SK-N-SH treated with all-trans-retinoic acid at 6 μM for 48 hours (cell line): ENCODE data around the gene CPLX4.

Experiments
- ARNTL ChIP-seq: fragments of 450-650 bp; formaldehyde crosslinking; IDR thresholded peaks from 2 replicates; pipeline ENCODE4 v1.5.0; 2020; ENCODE audit warnings: low read depth, mild to moderate bottlenecking, moderate library complexity, borderline replicate concordance
- CSDC2 ChIP-seq: fragments of 250-450 bp; sonication (Bioruptor Pico); IDR thresholded peaks from 2 replicates; pipeline ENCODE4 v1.5.0; 2020; ENCODE audit warnings: mild to moderate bottlenecking, moderate library complexity
- ESRRG ChIP-seq: fragments of 250-450 bp; sonication (Bioruptor Pico); IDR thresholded peaks from 2 replicates; pipeline ENCODE4 v1.6.1; 2021; ENCODE audit warnings: mild to moderate bottlenecking
- ISL1 ChIP-seq: fragments of 250-450 bp; sonication (Bioruptor Pico); IDR thresholded peaks from 2 replicates; pipeline ENCODE4 v2.1.2; 2022; ENCODE audit warnings: mild to moderate bottlenecking, moderate library complexity
- OSR1 ChIP-seq: fragments of 250-450 bp; sonication (Bioruptor Pico); IDR thresholded peaks from 2 replicates; pipeline ENCODE4 v1.8.0; 2022; ENCODE audit warnings: moderate library complexity, mild to moderate bottlenecking, inconsistent platforms
- RARB ChIP-seq: fragments of 250-450 bp; sonication (Bioruptor Pico); IDR thresholded peaks from 2 replicates; pipeline ENCODE4 v1.8.0; 2021; ENCODE audit warnings: mild to moderate bottlenecking, moderate library complexity
- TOX ChIP-seq: fragments of 250-450 bp; sonication (Bioruptor Pico); IDR thresholded peaks from 2 replicates; pipeline ENCODE4 v1.8.0; 2021; ENCODE audit warnings: mild to moderate bottlenecking, moderate library complexity, borderline replicate concordance
- ZFP3 ChIP-seq: fragments of 250-450 bp; sonication (Bioruptor Pico); IDR thresholded peaks from 2 replicates; pipeline ENCODE4 v1.5.0; 2020; ENCODE audit warnings: mild to moderate bottlenecking, moderate library complexity
- ZNF70 ChIP-seq: fragments of 450-650 bp; formaldehyde crosslinking; IDR thresholded peaks from 2 replicates; pipeline ENCODE4 v1.5.0; 2020; ENCODE audit warnings: mild to moderate bottlenecking, moderate library complexity
- ZNF8 ChIP-seq: fragments of 450-650 bp; formaldehyde crosslinking; IDR thresholded peaks from 2 replicates; pipeline ENCODE4 v1.5.0; 2020; ENCODE audit warnings: mild to moderate bottlenecking, moderate library complexity
- TF ChIP-seq, protein P1 (sequence below): fragments of 250-450 bp; sonication (Bioruptor Pico); IDR thresholded peaks from 2 replicates; pipeline ENCODE4 v1.5.1; 2020; ENCODE audit warnings: low read depth, mild to moderate bottlenecking, moderate library complexity
- TF ChIP-seq, protein P2 (sequence below): fragments of 250-450 bp; sonication (Bioruptor Pico); IDR thresholded peaks from 2 replicates; pipeline ENCODE4 v1.5.1; 2021; ENCODE audit warnings: mild to moderate bottlenecking, moderate library complexity
- TF ChIP-seq, protein P3 (sequence below): fragments of 250-450 bp; sonication (Bioruptor Pico); IDR thresholded peaks from 2 replicates; pipeline ENCODE4 v1.8.0; 2020; ENCODE audit warnings: mild to moderate bottlenecking, moderate library complexity, borderline replicate concordance
- TF ChIP-seq, protein P4 (sequence below): fragments of 250-450 bp; sonication (Bioruptor Pico); IDR thresholded peaks from 2 replicates; pipeline ENCODE4 v1.5.0; 2020; ENCODE audit warnings: mild to moderate bottlenecking, moderate library complexity

DNA sequence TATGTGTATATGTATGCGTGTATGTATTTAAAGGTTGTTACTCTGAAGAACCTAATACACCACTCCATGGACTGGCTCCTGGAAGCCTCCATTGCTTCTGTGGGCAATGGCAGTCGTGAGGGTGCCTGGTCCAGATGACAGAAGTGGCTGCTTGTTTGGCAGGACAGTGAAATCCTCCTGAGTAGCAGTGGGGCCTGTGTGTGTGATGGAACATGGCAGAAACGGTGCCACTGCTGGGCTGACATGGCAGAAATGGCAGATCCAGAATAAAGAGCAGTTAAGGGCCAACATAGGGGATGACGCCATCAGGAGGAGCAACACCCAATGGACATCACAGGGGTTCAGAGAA, 6.1 kb upstream of the CPLX4 start:
- TF ChIP-seq, protein P1, sequence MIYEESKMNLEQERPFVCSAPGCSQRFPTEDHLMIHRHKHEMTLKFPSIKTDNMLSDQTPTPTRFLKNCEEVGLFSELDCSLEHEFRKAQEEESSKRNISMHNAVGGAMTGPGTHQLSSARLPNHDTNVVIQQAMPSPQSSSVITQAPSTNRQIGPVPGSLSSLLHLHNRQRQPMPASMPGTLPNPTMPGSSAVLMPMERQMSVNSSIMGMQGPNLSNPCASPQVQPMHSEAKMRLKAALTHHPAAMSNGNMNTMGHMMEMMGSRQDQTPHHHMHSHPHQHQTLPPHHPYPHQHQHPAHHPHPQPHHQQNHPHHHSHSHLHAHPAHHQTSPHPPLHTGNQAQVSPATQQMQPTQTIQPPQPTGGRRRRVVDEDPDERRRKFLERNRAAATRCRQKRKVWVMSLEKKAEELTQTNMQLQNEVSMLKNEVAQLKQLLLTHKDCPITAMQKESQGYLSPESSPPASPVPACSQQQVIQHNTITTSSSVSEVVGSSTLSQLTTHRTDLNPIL (CRISPR knock-in tag) = no peak
- TF ChIP-seq, protein P2, sequence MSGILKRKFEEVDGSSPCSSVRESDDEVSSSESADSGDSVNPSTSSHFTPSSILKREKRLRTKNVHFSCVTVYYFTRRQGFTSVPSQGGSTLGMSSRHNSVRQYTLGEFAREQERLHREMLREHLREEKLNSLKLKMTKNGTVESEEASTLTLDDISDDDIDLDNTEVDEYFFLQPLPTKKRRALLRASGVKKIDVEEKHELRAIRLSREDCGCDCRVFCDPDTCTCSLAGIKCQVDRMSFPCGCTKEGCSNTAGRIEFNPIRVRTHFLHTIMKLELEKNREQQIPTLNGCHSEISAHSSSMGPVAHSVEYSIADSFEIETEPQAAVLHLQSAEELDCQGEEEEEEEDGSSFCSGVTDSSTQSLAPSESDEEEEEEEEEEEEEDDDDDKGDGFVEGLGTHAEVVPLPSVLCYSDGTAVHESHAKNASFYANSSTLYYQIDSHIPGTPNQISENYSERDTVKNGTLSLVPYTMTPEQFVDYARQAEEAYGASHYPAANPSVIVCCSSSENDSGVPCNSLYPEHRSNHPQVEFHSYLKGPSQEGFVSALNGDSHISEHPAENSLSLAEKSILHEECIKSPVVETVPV (CRISPR knock-in tag) = no peak
- TF ChIP-seq ARNTL (CRISPR knock-in tag) = no peak
- TF ChIP-seq CSDC2 = no peak
- TF ChIP-seq, protein P3, sequence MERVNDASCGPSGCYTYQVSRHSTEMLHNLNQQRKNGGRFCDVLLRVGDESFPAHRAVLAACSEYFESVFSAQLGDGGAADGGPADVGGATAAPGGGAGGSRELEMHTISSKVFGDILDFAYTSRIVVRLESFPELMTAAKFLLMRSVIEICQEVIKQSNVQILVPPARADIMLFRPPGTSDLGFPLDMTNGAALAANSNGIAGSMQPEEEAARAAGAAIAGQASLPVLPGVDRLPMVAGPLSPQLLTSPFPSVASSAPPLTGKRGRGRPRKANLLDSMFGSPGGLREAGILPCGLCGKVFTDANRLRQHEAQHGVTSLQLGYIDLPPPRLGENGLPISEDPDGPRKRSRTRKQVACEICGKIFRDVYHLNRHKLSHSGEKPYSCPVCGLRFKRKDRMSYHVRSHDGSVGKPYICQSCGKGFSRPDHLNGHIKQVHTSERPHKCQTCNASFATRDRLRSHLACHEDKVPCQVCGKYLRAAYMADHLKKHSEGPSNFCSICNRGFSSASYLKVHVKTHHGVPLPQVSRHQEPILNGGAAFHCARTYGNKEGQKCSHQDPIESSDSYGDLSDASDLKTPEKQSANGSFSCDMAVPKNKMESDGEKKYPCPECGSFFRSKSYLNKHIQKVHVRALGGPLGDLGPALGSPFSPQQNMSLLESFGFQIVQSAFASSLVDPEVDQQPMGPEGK = no peak
- no peak for TF ChIP-seq ZFP3 (CRISPR knock-in tag)
- no peak for TF ChIP-seq TOX (CRISPR knock-in tag)
- TF ChIP-seq ZNF70 (CRISPR knock-in tag) = no peak
- TF ChIP-seq RARB (CRISPR knock-in tag) = no peak
- no peak for TF ChIP-seq OSR1 (CRISPR knock-in tag)
- no peak for TF ChIP-seq ESRRG (CRISPR knock-in tag)
- TF ChIP-seq ISL1 (CRISPR knock-in tag) = no peak
- TF ChIP-seq, protein P4, sequence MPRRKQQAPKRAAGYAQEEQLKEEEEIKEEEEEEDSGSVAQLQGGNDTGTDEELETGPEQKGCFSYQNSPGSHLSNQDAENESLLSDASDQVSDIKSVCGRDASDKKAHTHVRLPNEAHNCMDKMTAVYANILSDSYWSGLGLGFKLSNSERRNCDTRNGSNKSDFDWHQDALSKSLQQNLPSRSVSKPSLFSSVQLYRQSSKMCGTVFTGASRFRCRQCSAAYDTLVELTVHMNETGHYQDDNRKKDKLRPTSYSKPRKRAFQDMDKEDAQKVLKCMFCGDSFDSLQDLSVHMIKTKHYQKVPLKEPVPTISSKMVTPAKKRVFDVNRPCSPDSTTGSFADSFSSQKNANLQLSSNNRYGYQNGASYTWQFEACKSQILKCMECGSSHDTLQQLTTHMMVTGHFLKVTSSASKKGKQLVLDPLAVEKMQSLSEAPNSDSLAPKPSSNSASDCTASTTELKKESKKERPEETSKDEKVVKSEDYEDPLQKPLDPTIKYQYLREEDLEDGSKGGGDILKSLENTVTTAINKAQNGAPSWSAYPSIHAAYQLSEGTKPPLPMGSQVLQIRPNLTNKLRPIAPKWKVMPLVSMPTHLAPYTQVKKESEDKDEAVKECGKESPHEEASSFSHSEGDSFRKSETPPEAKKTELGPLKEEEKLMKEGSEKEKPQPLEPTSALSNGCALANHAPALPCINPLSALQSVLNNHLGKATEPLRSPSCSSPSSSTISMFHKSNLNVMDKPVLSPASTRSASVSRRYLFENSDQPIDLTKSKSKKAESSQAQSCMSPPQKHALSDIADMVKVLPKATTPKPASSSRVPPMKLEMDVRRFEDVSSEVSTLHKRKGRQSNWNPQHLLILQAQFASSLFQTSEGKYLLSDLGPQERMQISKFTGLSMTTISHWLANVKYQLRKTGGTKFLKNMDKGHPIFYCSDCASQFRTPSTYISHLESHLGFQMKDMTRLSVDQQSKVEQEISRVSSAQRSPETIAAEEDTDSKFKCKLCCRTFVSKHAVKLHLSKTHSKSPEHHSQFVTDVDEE (CRISPR knock-in tag) = no peak
- TF ChIP-seq ZNF8 = no peak
